ENCODE data around the gene FLNC.

DNA sequence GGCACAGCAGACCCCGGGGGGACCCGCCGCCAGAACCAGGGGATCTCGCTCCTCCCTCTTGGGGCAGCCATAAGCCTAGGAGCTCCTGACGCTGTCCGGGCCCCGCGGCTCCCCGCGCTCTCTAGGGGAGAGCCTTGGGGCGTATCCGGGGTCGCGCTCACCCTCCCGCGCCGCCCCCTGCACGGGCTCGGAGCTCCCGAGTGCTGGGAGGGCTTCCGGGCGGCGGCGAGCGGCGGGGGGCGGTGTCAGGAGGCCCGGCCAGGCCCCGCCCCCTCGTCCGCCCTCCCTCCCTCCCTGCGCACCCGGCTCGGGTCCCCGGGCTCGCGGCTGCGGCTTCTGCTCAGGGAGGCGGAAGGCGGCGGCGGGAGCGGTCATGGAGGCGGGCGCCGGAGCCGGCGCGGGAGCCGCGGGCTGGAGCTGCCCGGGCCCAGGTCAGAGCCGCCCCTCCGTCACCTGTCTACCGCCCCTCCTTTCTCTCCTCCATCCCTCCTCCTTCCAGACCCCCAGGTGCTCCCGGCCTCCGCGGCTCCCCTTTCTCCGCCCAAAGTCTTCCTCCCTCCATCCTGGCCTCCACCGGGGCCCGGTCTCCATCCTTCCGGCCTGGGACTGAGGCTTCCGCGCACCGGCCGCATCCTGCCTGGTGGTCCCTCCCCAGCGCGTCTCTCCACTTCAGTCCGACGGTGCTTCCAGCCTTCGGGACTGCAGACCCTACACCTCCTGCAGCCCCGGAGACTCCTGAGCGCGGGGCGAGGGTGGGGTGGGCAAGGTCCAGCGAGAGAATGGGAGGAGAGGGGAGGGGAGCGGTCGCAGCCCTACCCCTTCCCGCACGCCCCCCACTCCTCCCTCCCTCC is 38.9 kb upstream of the FLNC start, which contains the start of gene CCDC136:
- TF ChIP-seq GATA2 (IDR thresholded peaks at IDR 0.05; ENCODE audit: low read depth, low read length), result no peak
- TF ChIP-seq GATA3 (IDR thresholded peaks at IDR 0.05; ENCODE audit: low read depth, low read length), result no peak
